OCI-LY7 (cell line): Measurements from ENCODE around the gene KCNK5. TPM values are rescaled to one million over a fixed set of nuclear protein-coding genes. Genes with fewer than 3 reads are reported as not detected.

ENCODE experiments used
- BruUV-seq: library from RNA; stranded (reverse); fragments of 400-500 nt; replicated peaks from 2 replicates; lab custom pipeline; 2021; lab: Mats Ljungman, UMichigan
- CTCF ChIA-PET: fragments of 300-600 bp; sonication (Branson Sonifier 250); formaldehyde crosslinking; loops from one replicate; lab custom pipeline; 2022; ENCODE audit warnings: antibody characterized with exemption; ENCODE audit not compliant: unreplicated experiment; lab: Charles Lee
- POLR2A ChIA-PET: fragments of 300-600 bp; sonication (Branson Sonifier 250); formaldehyde crosslinking; loops from one replicate; lab custom pipeline; 2022; ENCODE audit warnings: antibody characterized with exemption; lab: Charles Lee
- DNase-seq: peaks from one replicate; pipeline ENCODE4 v3.0.0-alpha.2; 2015; ENCODE audit warnings: low spot score
- H2AFZ ChIP-seq: fragments of 200-600 bp; sonication (generic), shearing (Covaris generic); 2 replicates; pipeline ENCODE4 v1.6.1; 2014; ENCODE audit warnings: mild to moderate bottlenecking, antibody characterized with exemption, low read length, moderate library complexity
- H3K27ac ChIP-seq: fragments of 200-600 bp; sonication (generic); 2 replicates; pipeline ENCODE4 v1.5.1; 2014; ENCODE audit warnings: mixed run types, low read depth, mild to moderate bottlenecking, moderate library complexity, low read length, inconsistent platforms; ENCODE audit not compliant: poor library complexity, severe bottlenecking
- H3K36me3 ChIP-seq: fragments of 200-600 bp; sonication (generic); 2 replicates; pipeline ENCODE4 v1.6.1; 2014; ENCODE audit warnings: mild to moderate bottlenecking, antibody characterized with exemption, low read length, moderate library complexity, mixed read lengths; ENCODE audit not compliant: insufficient read depth
- H3K4me1 ChIP-seq: fragments of 200-600 bp; sonication (generic); 2 replicates; pipeline ENCODE4 v1.5.1; 2014; ENCODE audit warnings: mild to moderate bottlenecking, low read length; ENCODE audit not compliant: insufficient read depth, poor library complexity, severe bottlenecking
- H3K4me2 ChIP-seq: fragments of 200-600 bp; sonication (generic); 2 replicates; pipeline ENCODE4 v1.6.1; 2014; ENCODE audit warnings: mild to moderate bottlenecking, low read length
- H3K4me3 ChIP-seq: fragments of 200-600 bp; sonication (generic); 2 replicates; pipeline ENCODE4 v1.5.1; 2014; ENCODE audit warnings: mild to moderate bottlenecking, low read depth, low read length; ENCODE audit not compliant: poor library complexity, severe bottlenecking
- H3K79me2 ChIP-seq: fragments of 200-600 bp; sonication (generic); 2 replicates; pipeline ENCODE4 v1.6.1; 2016; ENCODE audit warnings: low read depth, mild to moderate bottlenecking, low read length, moderate library complexity, mixed read lengths; ENCODE audit not compliant: insufficient read depth
- H3K9me2 ChIP-seq: fragments of 200-600 bp; sonication (generic); 2 replicates; pipeline ENCODE4 v1.6.1; 2016; ENCODE audit warnings: mild to moderate bottlenecking, low read length, mixed read lengths; ENCODE audit not compliant: insufficient read depth
- H3K9me3 ChIP-seq: fragments of 200-600 bp; sonication (generic); 2 replicates; pipeline ENCODE4 v1.6.1; 2014; ENCODE audit warnings: mild to moderate bottlenecking, mixed run types, low read length, mixed read lengths
- H4K20me1 ChIP-seq: fragments of 200-600 bp; sonication (generic); 2 replicates; pipeline ENCODE4 v1.6.1; 2014; ENCODE audit warnings: mild to moderate bottlenecking, antibody characterized with exemption, low read length, moderate library complexity, mixed read lengths; ENCODE audit not compliant: insufficient read depth
- CTCF ChIP-seq: fragments of 200-600 bp; sonication (generic); conservative IDR thresholded peaks from 2 replicates; pipeline ENCODE4 v1.5.1; 2014; ENCODE audit warnings: mild to moderate bottlenecking, antibody characterized with exemption, low read length, moderate library complexity, mixed read lengths
- EZH2phosphoT487 ChIP-seq: fragments of 200-600 bp; sonication (generic); IDR thresholded peaks from 2 replicates; pipeline ENCODE4 v1.6.1; 2018; ENCODE audit warnings: low read depth, borderline replicate concordance, mild to moderate bottlenecking, mixed run types, antibody characterized with exemption, low read length, moderate library complexity, mixed read lengths
- intact Hi-C: fragments of 100-400 bp; cut with micrococcal nuclease; formaldehyde crosslinking; loops from one replicate; pipeline ENCODE4 v1.10.0; 2022; ENCODE audit not compliant: unreplicated experiment
- total RNA-seq, 2 experiments: library from RNA; depleted of rRNA in 1 of 2; stranded (reverse); fragments of >200 nt in 1 of 2; shearing (Covaris generic) in 1 of 2; gene quantifications; 2 replicates each; pipeline ENCODE4 v1.2.3, GENCODE V29; 2014 to 2022

The KCNK5 gene
- total RNA-seq, 2 experiments from 2014 or later = not detected

GRCh38 chr6:39167866-39168625 lies 61.2 kb downstream of the KCNK5 start:
- no TSS peak for BruUV-seq
- intact Hi-C loops = loop anchor here (10.0 kb wide), 1 partner anchor 173 kb away; no protein-coding TSS in a partner anchor
- H3K79me2 ChIP-seq = no peaks in the 10 kb centered on the region
- H2AFZ ChIP-seq = no peak overlapping the region
- CTCF ChIA-PET = interaction anchor here (0.6 to 1.0 kb wide), 2 partner anchors 112 to 143 kb away, joined by 3 to 7 read pairs; no protein-coding TSS in a partner anchor
- H3K4me1 ChIP-seq = no peaks in the 10 kb centered on the region
- H3K9me2 ChIP-seq = no peaks in the 10 kb centered on the region
- no peak overlapping the region for H3K27ac ChIP-seq
- TF ChIP-seq EZH2phosphoT487 (no peak), CTCF (no peak)
- no peaks in the 10 kb centered on the region for H4K20me1 ChIP-seq
- H3K4me3 ChIP-seq = no peak overlapping the region
- POLR2A ChIA-PET = interaction anchor here (1.3 kb wide), 1 partner anchor 54 kb away, joined by 3 read pairs; no protein-coding TSS in a partner anchor
- H3K36me3 ChIP-seq = no peaks in the 10 kb centered on the region
- H3K9me3 ChIP-seq = no peaks in the 10 kb centered on the region
- H3K4me2 ChIP-seq = no peak overlapping the region
- no peak for DNase-seq

GRCh38 chr6:39167321-39167720 lies 62.0 kb downstream of the KCNK5 start:
- H3K4me1 ChIP-seq = no peaks in the 10 kb centered on the region
- no peaks in the 10 kb centered on the region for H3K79me2 ChIP-seq
- H2AFZ ChIP-seq = no peak overlapping the region
- no peaks in the 10 kb centered on the region for H3K9me3 ChIP-seq
- H4K20me1 ChIP-seq = no peaks in the 10 kb centered on the region
- ChIA-PET POLR2A (no interaction called here), CTCF (interaction anchor here (1.0 kb wide), 1 partner anchor 143 kb away, joined by 3 read pairs; no protein-coding TSS in a partner anchor)
- H3K4me3 ChIP-seq = no peak overlapping the region
- BruUV-seq = no TSS peak
- no peak overlapping the region for H3K4me2 ChIP-seq
- DNase-seq = no peak
- H3K9me2 ChIP-seq = no peaks in the 10 kb centered on the region
- TF ChIP-seq EZH2phosphoT487 (no peak), CTCF (no peak)
- no peaks in the 10 kb centered on the region for H3K36me3 ChIP-seq
- no peak overlapping the region for H3K27ac ChIP-seq
- intact Hi-C loops = loop anchor here (10.0 kb wide), 1 partner anchor 173 kb away; no protein-coding TSS in a partner anchor

- Histone ChIP-seq H4K20me1 (no peaks in the 10 kb centered on the region), H3K79me2 (no peaks in the 10 kb centered on the region), H2AFZ (no peak overlapping the region), H3K9me3 (no peaks in the 10 kb centered on the region), H3K4me1 (no peaks in the 10 kb centered on the region), H3K27ac (no peak overlapping the region), H3K36me3 (no peaks in the 10 kb centered on the region), H3K9me2 (no peaks in the 10 kb centered on the region), H3K4me2 (no peak overlapping the region), H3K4me3 (no peak overlapping the region)
- BruUV-seq = no TSS peak
- ChIA-PET CTCF (no interaction called here), POLR2A (no interaction called here)
- intact Hi-C loops = loop anchor here (1.0 to 10.0 kb wide), 3 partner anchors 136 to 172 kb away; no protein-coding TSS in a partner anchor
- no peak for DNase-seq
- TF ChIP-seq EZH2phosphoT487 (no peak), CTCF (no peak)
Observed at GRCh38 chr6:39166912-39167290, 62.4 kb downstream of the KCNK5 start.
